Upper lobe of left lung (tissue), 4 donors: ENCODE results near the gene RBM8A.

Source experiments
- POLR2A ChIP-seq, 4 donors: fragments of 450-650 bp; IDR thresholded peaks; one replicate each; pipeline ENCODE4 v1.5.1; 2016 to 2017; ENCODE audit warnings: antibody characterized with exemption in 4 of 4, mild to moderate bottlenecking in 2 of 4
- TF ChIP-seq, protein P1 (sequence below), 6 experiments: fragments of 450-650 bp in 4 of 6; fragments of 200-600 bp in 2 of 6; sonication (generic) in 2 of 6; IDR thresholded peaks; one replicate each; pipeline ENCODE4 v1.5.1; 2016 to 2019; ENCODE audit warnings: antibody characterized with exemption in 6 of 6

DNA sequence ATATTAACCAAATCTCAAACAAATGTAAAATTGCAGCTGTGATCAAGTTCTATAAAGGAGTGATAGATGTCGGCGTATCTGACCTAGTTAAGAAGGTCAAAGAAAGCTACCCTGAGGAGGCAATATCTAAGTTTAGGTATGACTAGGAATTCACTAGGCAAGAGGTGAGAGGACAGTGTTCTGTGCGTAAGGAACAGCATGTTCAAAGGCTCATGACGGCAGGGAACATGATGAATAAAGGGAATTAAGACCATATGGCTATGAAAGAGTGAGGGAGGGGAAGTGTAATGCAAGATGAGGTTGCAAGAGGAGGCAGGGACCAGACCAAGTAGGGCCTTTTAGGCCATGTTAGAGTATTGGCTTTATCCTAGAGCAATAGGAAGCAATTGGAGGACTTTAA lies 21.9 kb upstream of the RBM8A start:
- TF ChIP-seq, protein P1, sequence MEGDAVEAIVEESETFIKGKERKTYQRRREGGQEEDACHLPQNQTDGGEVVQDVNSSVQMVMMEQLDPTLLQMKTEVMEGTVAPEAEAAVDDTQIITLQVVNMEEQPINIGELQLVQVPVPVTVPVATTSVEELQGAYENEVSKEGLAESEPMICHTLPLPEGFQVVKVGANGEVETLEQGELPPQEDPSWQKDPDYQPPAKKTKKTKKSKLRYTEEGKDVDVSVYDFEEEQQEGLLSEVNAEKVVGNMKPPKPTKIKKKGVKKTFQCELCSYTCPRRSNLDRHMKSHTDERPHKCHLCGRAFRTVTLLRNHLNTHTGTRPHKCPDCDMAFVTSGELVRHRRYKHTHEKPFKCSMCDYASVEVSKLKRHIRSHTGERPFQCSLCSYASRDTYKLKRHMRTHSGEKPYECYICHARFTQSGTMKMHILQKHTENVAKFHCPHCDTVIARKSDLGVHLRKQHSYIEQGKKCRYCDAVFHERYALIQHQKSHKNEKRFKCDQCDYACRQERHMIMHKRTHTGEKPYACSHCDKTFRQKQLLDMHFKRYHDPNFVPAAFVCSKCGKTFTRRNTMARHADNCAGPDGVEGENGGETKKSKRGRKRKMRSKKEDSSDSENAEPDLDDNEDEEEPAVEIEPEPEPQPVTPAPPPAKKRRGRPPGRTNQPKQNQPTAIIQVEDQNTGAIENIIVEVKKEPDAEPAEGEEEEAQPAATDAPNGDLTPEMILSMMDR (IDR thresholded peaks at IDR 0.05): no peak
- no peak for TF ChIP-seq POLR2A (IDR thresholded peaks at IDR 0.05)
